ENCODE results near the gene TBX4.

Gene TBX4

GRCh38 chr17:61455324-61456060, 3.3 kb downstream of the TBX4 start:
- DNase-seq, result no peak

- DNase-seq, result no peak
Observed at GRCh38 chr17:61456061-61456681, 3.9 kb downstream of the TBX4 start.

- no peak for DNase-seq
Observed at GRCh38 chr17:61456688-61457225, 4.5 kb downstream of the TBX4 start.

GRCh38 chr17:61457226-61457983, 5.2 kb downstream of the TBX4 start:
- no peak for DNase-seq

GRCh38 chr17:61458000-61458399, 5.8 kb downstream of the TBX4 start:
- no peak for DNase-seq

- no peak for DNase-seq
Observed at GRCh38 chr17:61458421-61459141, 6.4 kb downstream of the TBX4 start.

GRCh38 chr17:61459142-61459809, 7.1 kb downstream of the TBX4 start:
- no peak for DNase-seq

GRCh38 chr17:61459939-61460718, 7.9 kb downstream of the TBX4 start:
- no peak for DNase-seq

GRCh38 chr17:61460796-61461585, 8.8 kb downstream of the TBX4 start:
- no peak for DNase-seq

GRCh38 chr17:61461586-61461966, 9.4 kb downstream of the TBX4 start:
- DNase-seq, result no peak

GRCh38 chr17:61461967-61462718, 9.9 kb downstream of the TBX4 start:
- DNase-seq, result no peak

GRCh38 chr17:61462719-61463315, 10.6 kb downstream of the TBX4 start:
- no peak for DNase-seq

- no peak for DNase-seq
Observed at GRCh38 chr17:61463316-61464129, 11.3 kb downstream of the TBX4 start.

- no peak for DNase-seq
Observed at GRCh38 chr17:61464130-61464842, 12.1 kb downstream of the TBX4 start.

- no peak for DNase-seq
Observed at GRCh38 chr17:61464843-61465180, 12.6 kb downstream of the TBX4 start.

GRCh38 chr17:61465550-61466237, 13.5 kb downstream of the TBX4 start:
- DNase-seq, result no peak

- DNase-seq, result no peak
Observed at GRCh38 chr17:61466246-61466645, 14.0 kb downstream of the TBX4 start.
